GM10847 (cell line): Measurements from ENCODE around the gene NKAIN2.

Experiments used
- POLR2A ChIP-seq: IDR thresholded peaks from 2 replicates; pipeline ENCODE4 v1.6.1; 2011; ENCODE audit not compliant: insufficient read length; ENCODE audit errors: extremely low read depth

Gene NKAIN2

DNA sequence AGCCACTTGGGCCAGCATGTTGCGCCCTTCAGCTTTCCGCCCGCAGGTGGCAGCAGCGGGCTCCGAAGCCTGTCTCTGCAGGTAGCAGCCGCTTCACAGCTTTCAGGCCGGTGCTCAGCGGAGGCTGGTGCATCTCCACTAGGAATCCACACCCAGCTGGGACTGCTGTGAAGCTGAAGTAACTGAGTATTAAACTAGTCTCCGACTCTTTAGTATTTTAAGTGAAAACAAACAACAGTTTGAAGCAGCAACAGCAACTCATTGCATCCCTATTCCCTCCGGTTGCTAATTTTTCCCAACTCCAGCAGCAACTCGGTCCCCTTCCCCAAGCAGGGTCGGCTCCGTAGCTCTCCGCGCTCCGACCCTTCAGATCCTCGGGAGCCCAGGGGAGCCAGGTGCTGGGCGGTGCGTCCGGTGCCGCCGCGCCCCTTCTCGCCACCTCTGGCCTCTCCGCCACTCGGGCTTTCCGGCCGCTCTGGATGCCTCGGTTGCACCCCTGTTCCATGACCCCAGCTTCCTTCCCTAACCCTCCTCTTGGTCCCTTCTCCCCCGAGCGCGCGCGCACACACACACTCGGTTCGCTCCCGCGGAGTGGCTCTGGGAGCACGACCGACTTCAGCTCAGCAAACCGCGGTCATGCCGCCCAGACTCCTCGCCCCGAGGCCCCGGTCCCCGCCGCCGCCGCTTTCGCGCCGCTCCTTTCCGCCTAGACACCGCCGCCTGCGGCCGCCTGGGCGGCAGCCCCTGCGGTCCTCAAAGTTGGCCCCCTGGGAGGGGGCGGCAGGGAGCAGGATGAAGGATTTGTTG lies 765 bp upstream of the NKAIN2 start:
- no peak for TF ChIP-seq POLR2A

DNA sequence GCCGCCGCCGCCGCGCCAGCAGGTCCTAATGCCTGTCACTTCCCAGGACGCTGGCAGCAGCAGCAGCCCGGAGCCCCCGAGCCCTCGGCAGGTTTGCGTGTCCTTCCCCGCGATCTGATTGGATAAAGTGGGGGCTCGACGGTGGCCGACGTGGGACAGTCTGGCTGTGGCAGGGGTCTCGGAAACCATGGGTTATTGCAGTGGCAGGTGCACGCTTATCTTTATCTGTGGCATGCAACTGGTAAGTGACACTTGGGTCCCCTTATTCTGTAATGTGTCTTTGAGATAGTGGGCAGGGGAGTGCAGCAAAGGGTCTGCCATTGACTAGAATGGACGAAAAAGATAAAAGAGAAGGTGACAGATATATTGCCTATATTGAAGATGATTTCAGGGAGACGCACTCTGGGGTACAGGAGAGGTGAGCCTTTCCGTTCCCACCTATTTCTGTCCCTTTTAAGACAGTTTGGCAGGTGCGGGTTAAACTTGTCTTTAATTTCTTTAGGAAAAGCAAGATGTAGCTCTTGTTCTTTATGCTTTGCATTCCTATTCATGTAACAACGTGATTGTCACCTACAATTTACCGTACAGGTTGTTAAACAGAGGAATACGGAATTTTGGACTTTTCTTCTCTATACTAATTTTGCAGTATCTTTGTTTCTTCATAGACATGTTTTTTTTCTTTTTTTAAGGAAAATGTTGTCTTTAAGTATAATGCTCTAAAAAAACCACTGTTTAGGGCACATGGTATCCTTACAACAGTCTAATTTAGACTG lies 535 bp downstream of the NKAIN2 start:
- no peak for TF ChIP-seq POLR2A

DNA sequence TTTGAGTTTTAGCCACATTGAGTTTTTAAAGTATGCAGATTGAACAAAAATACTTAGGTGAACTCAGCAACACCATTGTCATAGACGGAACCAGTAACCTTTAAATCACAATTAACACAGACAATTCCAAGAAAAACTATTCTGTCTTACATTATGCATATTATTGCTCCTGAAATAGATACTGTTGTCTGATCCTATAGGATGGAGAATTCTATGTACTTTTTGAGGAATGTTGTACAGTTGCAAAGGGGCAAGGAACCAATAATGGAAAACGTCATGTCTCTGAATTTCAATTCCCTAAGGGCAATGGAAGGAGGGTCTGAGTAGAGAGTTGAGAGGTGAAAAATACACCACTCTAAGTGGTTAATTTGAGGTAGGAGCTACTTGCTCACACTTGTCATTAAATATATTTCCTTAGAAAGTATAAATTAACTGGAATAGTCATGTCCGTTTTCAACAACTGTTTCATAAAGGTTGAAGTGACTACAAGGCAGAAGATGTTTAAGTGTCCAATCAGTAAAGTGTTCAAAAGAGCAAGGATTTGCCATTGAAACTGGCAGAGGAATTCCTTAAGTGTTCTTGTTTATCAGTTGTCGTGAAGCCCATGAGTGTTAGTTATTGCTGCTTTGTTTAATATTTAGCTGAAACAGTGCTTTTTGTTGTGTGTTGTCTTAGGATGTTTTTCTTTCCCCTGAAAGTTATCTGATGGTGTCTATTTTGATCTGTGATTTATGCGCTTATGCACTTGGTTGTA lies 1.3 kb downstream of the NKAIN2 start:
- TF ChIP-seq POLR2A: no peak

GRCh38 chr6:123805921-123806320 lies 2.3 kb downstream of the NKAIN2 start:
- no peak for TF ChIP-seq POLR2A

- no peak for TF ChIP-seq POLR2A
Measured at GRCh38 chr6:123806561-123806960, 2.9 kb downstream of the NKAIN2 start.

GRCh38 chr6:123808556-123808955 lies 4.9 kb downstream of the NKAIN2 start:
- TF ChIP-seq POLR2A: no peak

- TF ChIP-seq POLR2A: no peak
Measured at GRCh38 chr6:123810214-123810613, 6.5 kb downstream of the NKAIN2 start.

- TF ChIP-seq POLR2A: no peak
Measured at GRCh38 chr6:123810948-123811347, 7.3 kb downstream of the NKAIN2 start.

- TF ChIP-seq POLR2A: no peak
Measured at GRCh38 chr6:123811378-123811777, 7.7 kb downstream of the NKAIN2 start.

- TF ChIP-seq POLR2A: no peak
Measured at GRCh38 chr6:123812621-123813020, 9.0 kb downstream of the NKAIN2 start.

DNA sequence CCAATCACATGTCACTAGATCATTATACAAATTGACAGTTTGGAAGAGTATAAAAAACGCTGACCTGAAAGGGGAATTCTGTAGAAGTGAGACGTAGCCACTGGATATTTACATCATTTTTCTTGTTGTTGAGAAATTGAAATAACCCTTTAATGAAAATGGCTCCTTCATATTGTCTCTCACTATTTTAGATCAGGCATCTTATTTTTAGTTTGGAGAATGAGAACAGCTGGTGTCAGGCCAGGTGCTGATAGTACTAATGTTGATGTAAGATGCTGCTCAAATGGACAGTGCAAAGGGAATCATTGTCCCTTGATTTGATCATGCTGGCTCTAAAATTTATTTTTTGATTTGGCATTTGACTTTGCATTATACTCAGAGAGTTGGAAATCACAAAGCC lies 17.4 kb downstream of the NKAIN2 start:
- no peak for TF ChIP-seq POLR2A

DNA sequence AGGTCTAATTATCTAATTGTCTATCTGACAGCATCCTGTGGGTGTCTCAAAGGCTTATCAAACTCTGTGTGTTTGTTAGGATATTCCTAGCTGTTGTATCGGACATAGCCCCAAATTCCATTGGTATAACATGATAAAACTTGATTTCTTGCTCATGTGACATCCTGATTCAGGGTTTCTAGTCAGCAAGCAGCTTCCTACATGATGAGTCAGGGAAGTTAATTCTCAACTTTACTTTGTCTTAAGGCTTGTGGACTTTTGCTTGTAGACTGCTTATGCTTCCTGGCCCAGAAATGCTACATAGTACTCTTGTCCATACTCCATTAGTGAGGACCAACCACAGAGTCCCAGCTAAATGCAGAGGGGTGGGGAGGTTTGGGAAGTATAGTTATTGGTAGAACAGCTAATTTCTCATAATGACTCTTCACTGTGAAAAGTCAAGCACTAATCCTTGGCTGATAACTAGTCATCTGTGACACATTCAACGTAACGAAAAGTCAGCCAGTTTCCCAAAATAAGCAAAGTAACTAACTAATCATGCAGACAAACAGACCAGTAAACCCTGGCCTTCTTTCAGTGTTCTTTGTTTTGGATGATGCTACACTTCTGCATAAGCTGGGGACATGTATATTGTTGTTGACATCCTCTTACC lies 25.8 kb downstream of the NKAIN2 start:
- no peak for TF ChIP-seq POLR2A

DNA sequence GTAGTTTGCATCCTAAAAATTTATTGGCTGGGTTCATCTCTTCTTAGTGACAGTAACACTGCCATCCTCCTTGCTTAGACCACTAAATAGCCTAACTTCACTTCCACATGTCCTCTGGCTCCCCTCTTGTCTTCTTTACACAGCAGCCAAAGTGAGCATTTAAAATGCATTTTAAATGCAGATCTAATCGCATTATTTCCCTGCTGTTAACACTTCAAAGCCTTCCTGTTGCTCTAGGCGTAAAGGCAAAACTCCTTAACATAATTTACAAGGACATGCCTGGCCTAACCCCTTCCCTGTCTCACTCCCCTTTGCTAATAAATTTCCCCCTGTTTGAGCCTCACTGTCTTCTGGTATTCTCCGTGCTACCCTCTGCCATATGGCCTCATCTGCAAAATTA lies 26.5 kb downstream of the NKAIN2 start:
- TF ChIP-seq POLR2A: no peak

DNA sequence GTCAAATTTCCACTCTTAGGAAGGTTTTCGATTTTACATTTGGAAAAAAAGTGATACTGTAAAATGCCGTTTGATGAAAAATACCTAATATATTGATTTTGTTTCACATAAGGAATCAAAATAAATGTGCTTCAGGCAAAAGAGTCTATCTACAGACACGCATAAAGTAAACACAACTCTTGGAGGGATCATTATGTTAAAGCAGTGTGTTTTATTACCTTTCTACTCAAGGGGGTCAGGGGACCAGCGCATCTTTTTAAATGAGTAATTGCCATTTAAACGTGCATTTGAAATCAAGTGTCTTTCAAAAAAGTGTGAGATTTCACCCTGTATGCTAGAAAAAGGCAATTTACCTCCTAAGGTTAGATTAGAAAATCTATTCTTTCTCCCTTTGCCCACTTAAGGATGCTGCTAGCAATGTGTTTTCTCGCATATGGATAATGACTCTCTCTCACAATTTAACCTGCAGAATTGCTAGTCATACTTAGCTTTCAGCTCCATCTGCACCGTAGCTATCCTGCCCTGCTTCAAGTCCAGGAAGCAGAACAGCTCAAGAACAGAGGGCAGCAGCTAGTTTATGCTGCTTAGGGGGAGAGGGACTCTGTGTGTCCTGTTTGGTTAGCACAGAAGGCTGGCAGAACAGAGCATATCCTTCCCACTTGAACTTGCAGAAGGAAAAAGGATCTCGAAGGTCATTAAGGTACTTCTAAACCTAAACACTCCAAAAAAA lies 35.0 kb downstream of the NKAIN2 start:
- no peak for TF ChIP-seq POLR2A
